ENCODE results near the gene SPHKAP.

The SPHKAP gene

DNA sequence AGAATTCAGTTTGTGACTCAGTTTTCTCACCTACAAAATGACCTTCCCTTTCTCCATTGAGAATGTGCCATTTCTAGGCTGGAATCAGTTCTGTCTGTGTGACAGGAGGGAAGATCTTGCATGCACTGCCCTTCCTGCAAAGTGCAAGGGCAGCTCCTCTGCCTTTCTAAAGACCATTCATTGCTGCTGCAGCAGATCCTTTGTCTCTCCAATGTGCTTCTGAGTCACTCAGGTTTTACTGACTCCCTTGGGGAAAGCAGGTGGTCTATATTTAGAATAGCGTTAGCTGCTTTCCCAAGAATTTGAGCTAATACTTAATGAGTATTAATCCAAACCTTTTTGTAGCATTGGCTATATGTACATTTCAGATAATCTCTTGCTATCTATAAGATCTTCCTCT, 247.6 kb downstream of the SPHKAP start:
- ChIA-PET CTCF (no interaction called here), POLR2A (no interaction called here)
- TF ChIP-seq CTCF (IDR thresholded peaks at IDR 0.05; ENCODE audit: control extremely low read depth, extremely low read depth, low read depth, missing control alignments): no peak
- DNase-seq (ENCODE audit: extremely low spot score): no peak

DNA sequence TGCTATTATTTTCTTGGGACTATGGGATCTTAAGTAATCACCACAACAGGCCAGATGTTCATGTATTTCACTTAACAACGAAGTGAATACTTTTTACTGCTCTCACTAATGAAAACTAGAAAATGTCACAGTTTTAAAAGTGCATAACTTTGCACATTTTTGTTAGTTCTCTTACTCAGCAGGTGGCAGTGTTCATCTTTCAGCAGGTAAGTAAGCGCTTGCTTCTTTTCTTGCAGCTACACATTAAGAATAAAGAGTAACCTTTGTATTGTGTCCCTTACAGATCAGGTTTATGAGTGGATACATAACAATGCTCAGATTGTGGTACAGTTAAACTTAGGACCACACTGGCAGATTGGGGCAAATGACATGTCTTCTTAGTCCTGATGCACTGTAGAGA, 249.1 kb downstream of the SPHKAP start:
- no peak for TF ChIP-seq CTCF (IDR thresholded peaks at IDR 0.05; ENCODE audit: control extremely low read depth, extremely low read depth, low read depth, missing control alignments)
- POLR2A ChIA-PET: no interaction called here
- CTCF ChIA-PET: no interaction called here
- DNase-seq (ENCODE audit: extremely low spot score): no peak

- DNase-seq (ENCODE audit: extremely low spot score): no peak
- ChIA-PET POLR2A (no interaction called here), CTCF (no interaction called here)
- TF ChIP-seq CTCF (IDR thresholded peaks at IDR 0.05; ENCODE audit: control extremely low read depth, extremely low read depth, low read depth, missing control alignments): no peak
These were observed 249.5 kb downstream of the SPHKAP start for GRCh38 chr2:227932001-227932400.

Data from GM10248 (cell line).